Measurements from ENCODE around the gene RACGAP1. TPM values are rescaled to one million over a fixed set of nuclear protein-coding genes. Genes with fewer than 3 reads are reported as not detected.
A peak's percentile ranks its signal among the peaks of the same experiment; 100 is the strongest.

RACGAP1 gene
- total RNA-seq, 1 donor: 88.1 TPM

- no peak for DNase-seq (ENCODE audit: low read depth)
- H3K4me3 ChIP-seq (ENCODE audit: low read depth, low read length): no peak overlapping the region
- TF ChIP-seq CTCF (IDR thresholded peaks at IDR 0.05; ENCODE audit: insufficient read depth, low read length): no peak
These were observed 76.1 kb downstream of the RACGAP1 start for GRCh38 chr12:49948866-49949845.

- no peak for TF ChIP-seq CTCF (IDR thresholded peaks at IDR 0.05; ENCODE audit: insufficient read depth, low read length)
- no peak for DNase-seq (ENCODE audit: low read depth)
- H3K4me3 ChIP-seq (ENCODE audit: low read depth, low read length): no peak overlapping the region
These were observed 77.6 kb downstream of the RACGAP1 start for GRCh38 chr12:49947593-49948226.

GRCh38 chr12:49946497-49946896, 78.8 kb downstream of the RACGAP1 start:
- DNase-seq (ENCODE audit: low read depth): no peak
- TF ChIP-seq CTCF (IDR thresholded peaks at IDR 0.05; ENCODE audit: insufficient read depth, low read length): no peak
- H3K4me3 ChIP-seq (ENCODE audit: low read depth, low read length): no peak overlapping the region

GRCh38 chr12:49946086-49946485, 79.2 kb downstream of the RACGAP1 start:
- DNase-seq (ENCODE audit: low read depth): no peak
- no peak for TF ChIP-seq CTCF (IDR thresholded peaks at IDR 0.05; ENCODE audit: insufficient read depth, low read length)
- H3K4me3 ChIP-seq (ENCODE audit: low read depth, low read length): no peak overlapping the region

- peak; percentile 91 for TF ChIP-seq CTCF (IDR thresholded peaks at IDR 0.05; ENCODE audit: insufficient read depth, low read length)
- peak overlapping the region; percentile 36 for H3K4me3 ChIP-seq (ENCODE audit: low read depth, low read length)
These were observed 79.8 kb downstream of the RACGAP1 start for GRCh38 chr12:49945394-49946080.

GRCh38 chr12:49944718-49945117, 80.6 kb downstream of the RACGAP1 start:
- no peak for TF ChIP-seq CTCF (IDR thresholded peaks at IDR 0.05; ENCODE audit: insufficient read depth, low read length)
- no peak for DNase-seq (ENCODE audit: low read depth)

More at GRCh38 chr12:49945394-49946080, 79.8 kb downstream of the RACGAP1 start:
- peak; percentile 69 for DNase-seq (ENCODE audit: low read depth)

More at GRCh38 chr12:49944718-49945117, 80.6 kb downstream of the RACGAP1 start:
- H3K4me3 ChIP-seq (ENCODE audit: low read depth, low read length): no peak overlapping the region
